ENCODE data around the gene MRC1.

Gene MRC1

DNA sequence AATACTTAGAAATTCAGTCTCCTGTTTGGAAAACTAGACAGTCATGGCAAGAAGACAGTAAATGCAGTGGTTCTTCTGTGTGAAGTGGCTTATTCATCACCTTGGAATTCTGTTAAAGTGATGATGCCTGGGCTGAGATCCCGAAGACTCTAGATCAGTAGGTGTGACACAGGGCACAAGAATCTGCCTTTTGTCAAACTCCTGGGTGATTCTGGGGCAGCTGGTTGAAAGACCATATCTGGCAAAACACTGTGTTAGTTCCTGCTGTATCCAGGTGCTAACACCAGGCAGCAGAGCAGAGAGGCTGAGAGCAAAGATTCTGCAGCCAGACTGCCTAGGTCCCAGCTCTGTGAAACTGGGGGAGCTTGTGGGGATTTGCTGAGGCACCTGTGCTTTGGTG, 26.5 kb downstream of the MRC1 start:
- no peak for DNase-seq (ENCODE audit: low read depth)
- TF ChIP-seq, protein P1, sequence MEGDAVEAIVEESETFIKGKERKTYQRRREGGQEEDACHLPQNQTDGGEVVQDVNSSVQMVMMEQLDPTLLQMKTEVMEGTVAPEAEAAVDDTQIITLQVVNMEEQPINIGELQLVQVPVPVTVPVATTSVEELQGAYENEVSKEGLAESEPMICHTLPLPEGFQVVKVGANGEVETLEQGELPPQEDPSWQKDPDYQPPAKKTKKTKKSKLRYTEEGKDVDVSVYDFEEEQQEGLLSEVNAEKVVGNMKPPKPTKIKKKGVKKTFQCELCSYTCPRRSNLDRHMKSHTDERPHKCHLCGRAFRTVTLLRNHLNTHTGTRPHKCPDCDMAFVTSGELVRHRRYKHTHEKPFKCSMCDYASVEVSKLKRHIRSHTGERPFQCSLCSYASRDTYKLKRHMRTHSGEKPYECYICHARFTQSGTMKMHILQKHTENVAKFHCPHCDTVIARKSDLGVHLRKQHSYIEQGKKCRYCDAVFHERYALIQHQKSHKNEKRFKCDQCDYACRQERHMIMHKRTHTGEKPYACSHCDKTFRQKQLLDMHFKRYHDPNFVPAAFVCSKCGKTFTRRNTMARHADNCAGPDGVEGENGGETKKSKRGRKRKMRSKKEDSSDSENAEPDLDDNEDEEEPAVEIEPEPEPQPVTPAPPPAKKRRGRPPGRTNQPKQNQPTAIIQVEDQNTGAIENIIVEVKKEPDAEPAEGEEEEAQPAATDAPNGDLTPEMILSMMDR (IDR thresholded peaks at IDR 0.05; ENCODE audit: low read depth, low read length, missing control alignments) = no peak
- no peak overlapping the region for H3K4me3 ChIP-seq (ENCODE audit: low read depth, low read length)

DNA sequence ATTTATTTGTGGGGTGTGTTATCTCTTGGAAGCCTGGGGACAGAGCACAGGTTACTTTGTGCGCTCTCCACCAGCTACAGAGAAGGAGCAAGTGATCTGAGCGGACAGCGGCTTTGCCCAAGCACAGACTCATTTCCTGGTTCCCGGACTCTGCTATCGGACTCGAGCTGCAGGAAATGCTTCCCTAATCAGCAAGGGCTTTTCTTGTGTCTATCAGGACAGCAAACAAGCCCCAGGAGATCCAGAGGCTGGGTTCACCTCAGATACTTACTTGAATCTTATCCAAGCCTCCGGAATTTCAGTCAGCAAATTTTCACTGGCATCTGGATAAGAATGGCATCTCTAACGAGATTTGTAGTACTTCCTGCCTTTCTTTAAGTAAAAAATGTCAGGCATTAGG, 27.8 kb downstream of the MRC1 start:
- no peak overlapping the region for H3K4me3 ChIP-seq (ENCODE audit: low read depth, low read length)
- TF ChIP-seq, protein P1 (IDR thresholded peaks at IDR 0.05; ENCODE audit: low read depth, low read length, missing control alignments) = no peak
- DNase-seq (ENCODE audit: low read depth) = no peak

DNA sequence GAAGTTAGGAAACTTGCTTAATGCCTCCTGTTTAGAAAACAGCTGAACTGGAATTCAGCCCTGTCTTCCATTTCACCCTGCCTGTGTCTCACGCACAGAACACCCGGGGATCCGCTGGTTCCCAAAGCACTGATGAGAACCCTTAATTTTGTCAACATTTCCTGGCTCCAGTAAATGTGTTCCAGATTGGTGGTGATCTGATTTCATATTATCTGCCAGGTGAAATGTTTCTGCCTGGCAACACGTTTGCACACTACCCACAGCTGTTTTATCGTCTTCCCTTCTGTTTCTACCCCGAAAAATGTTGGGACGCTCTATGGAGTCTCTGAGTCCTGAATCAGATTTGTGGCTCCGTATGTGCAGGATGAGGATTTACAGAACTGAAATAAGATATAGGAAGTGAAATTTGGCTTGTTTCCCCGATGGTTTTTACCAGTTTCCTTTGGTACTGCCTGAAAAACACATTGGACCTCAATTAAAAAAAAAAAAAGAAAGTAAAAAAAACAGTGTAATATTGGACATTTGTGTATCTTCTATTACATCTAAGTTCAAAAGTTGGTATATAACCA, 29.0 kb downstream of the MRC1 start:
- TF ChIP-seq, protein P1 (IDR thresholded peaks at IDR 0.05; ENCODE audit: low read depth, low read length, missing control alignments) = no peak
- no peak for DNase-seq (ENCODE audit: low read depth)
- H3K4me3 ChIP-seq (ENCODE audit: low read depth, low read length) = no peak overlapping the region

DNA sequence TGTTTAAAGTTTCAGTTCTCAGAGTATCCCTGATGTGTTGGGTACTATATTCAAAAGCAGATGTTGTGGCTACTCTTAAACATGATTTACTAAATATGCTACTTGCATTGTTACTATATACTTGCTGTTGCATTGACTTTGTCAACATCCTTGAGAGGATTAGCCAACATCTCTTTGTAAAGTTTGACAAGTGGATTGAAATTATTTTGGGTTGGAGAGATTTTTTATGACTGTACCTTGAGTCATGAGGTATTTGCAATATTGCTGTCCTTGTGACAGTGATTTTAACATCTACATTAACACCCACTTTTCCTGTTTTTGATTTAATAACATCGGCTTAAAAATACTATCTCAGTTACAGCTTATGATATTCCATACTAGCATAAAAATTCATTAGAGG, 31.9 kb downstream of the MRC1 start:
- H3K4me3 ChIP-seq (ENCODE audit: low read depth, low read length) = no peak overlapping the region
- DNase-seq (ENCODE audit: low read depth) = no peak
- TF ChIP-seq, protein P1 (IDR thresholded peaks at IDR 0.05; ENCODE audit: low read depth, low read length, missing control alignments) = no peak

DNA sequence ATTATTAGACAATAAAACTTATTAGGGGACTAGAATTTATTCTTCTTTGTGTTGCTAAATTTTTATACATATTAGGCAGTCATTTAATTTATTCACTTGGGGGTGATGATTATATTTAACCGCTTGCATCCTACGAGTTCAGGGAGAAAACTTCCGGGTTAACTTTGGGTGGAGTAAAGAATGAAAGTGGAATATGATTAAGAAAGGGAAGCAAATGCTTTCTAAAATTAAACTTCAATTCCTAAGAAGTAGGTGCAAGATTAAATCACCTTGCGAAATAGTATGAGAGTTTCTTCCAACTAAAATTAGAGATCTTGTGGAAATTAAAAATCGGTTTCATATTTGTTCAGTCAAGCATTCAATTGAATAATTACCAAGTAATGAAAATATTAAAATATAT, 33.5 kb downstream of the MRC1 start:
- DNase-seq (ENCODE audit: low read depth) = no peak

DNA sequence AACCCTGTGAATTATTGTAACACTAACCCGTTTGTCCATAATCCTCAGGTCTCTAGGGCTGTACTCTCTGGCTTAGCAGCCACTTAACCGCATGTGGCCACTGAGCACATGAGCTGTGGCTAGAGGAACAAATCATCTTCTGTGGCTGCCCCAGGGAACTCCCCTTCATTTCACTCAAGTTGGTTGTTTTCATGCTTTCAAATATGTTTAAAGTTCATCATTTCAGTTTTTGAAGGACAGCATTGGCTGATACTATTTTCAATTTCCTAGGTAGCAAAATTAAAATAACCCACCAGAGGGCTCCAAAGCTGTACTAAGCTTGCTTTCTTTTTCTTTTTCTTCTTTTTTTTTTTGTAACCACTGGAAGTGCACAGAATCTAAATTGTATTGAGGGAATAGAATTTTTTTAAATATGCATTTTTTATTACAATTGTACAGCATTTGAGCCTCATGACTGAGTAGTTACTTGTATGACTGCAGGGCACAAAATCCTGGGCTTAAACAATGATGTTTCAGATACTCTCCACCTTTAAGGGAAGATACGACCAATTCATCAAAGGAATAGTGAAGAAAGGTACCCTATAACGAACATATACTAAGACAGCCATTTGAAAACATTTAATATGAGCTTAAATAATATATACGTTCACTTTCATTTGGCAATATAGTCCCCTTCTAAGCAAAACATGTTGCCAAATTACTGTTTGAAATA, 38.6 kb downstream of the MRC1 start:
- TF ChIP-seq, protein P1 (IDR thresholded peaks at IDR 0.05; ENCODE audit: low read depth, low read length, missing control alignments) = no peak
- H3K4me3 ChIP-seq (ENCODE audit: low read depth, low read length) = no peak overlapping the region
- no peak for DNase-seq (ENCODE audit: low read depth)

More for the DNA sequence above, 33.5 kb downstream of the MRC1 start:
- H3K4me3 ChIP-seq (ENCODE audit: low read depth, low read length) = no peak overlapping the region
- TF ChIP-seq, protein P1 (IDR thresholded peaks at IDR 0.05; ENCODE audit: low read depth, low read length, missing control alignments) = no peak

DNA sequence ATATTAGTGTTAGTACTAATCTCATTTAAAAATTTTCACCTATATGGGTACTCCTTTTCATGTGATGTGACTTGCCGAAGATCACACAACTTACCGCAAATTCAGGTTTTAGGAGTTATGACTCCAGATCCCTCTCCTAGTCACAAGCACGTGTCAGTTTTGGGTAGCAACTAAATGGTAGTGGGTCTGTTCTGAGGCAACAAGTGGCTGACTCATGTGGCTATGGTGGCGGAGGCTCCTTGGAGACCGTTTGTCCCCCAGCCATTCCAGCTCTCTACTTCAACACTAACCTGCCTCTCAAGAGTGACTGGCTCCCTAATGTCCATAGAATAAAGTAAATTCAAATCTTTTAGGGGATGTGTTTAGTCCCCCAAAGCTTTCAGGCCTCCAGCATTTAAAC, 39.5 kb downstream of the MRC1 start:
- no peak overlapping the region for H3K4me3 ChIP-seq (ENCODE audit: low read depth, low read length)
- no peak for DNase-seq (ENCODE audit: low read depth)
- TF ChIP-seq, protein P1 (IDR thresholded peaks at IDR 0.05; ENCODE audit: low read depth, low read length, missing control alignments) = no peak
